Mucosa of gallbladder (tissue), 1 donor: Measurements from ENCODE around the gene FOXP3. TPM values are rescaled to one million over a fixed set of nuclear protein-coding genes. Genes with fewer than 3 reads are reported as not detected.

Experiments used
- DNase-seq: peaks from one replicate; pipeline ENCODE4 v3.0.0-alpha.2; 2020; ENCODE audit warnings: low spot score
- total RNA-seq: library from RNA; stranded (reverse); gene quantifications from one replicate; pipeline ENCODE4 v1.2.1, GENCODE V29; 2021
- donor health status: DM: no; HTN: no; CAD: no.

FOXP3 gene
- total RNA-seq, 1 donor from 2014 or later: 0.09 TPM

GRCh38 chrX:49214996-49215526 is 49.4 kb downstream of the FOXP3 start:
- DNase-seq: no peak

GRCh38 chrX:49214416-49214815 is 50.1 kb downstream of the FOXP3 start:
- no peak for DNase-seq

- DNase-seq: no peak
Observed at GRCh38 chrX:49212861-49213260, 51.6 kb downstream of the FOXP3 start.

GRCh38 chrX:49212209-49212608 is 52.3 kb downstream of the FOXP3 start:
- no peak for DNase-seq

GRCh38 chrX:49211074-49211473 is 53.4 kb downstream of the FOXP3 start:
- DNase-seq: no peak

- DNase-seq: no peak
Observed at GRCh38 chrX:49210406-49210805, 54.1 kb downstream of the FOXP3 start.

- no peak for DNase-seq
Observed at GRCh38 chrX:49209434-49210251, 54.9 kb downstream of the FOXP3 start.

- no peak for DNase-seq
Observed at GRCh38 chrX:49208399-49208798, 56.1 kb downstream of the FOXP3 start.

- DNase-seq: no peak
Observed at GRCh38 chrX:49206543-49206942, 58.0 kb downstream of the FOXP3 start.

- DNase-seq: no peak
Observed at GRCh38 chrX:49205443-49205842, 59.1 kb downstream of the FOXP3 start.

GRCh38 chrX:49204709-49205108 is 59.8 kb downstream of the FOXP3 start:
- DNase-seq: no peak

GRCh38 chrX:49204017-49204416 is 60.5 kb downstream of the FOXP3 start:
- no peak for DNase-seq

- no peak for DNase-seq
Observed at GRCh38 chrX:49203536-49203935, 61.0 kb downstream of the FOXP3 start.

GRCh38 chrX:49202022-49202421 is 62.5 kb downstream of the FOXP3 start:
- no peak for DNase-seq

Other genes with a start within 250 kb of the FOXP3 start
- gene TFE3, start 221.4 kb downstream of the FOXP3 start, total RNA-seq: 59.5 TPM
- 18.8 TPM for gene CCDC120, start 205.7 kb downstream of the FOXP3 start, total RNA-seq
- gene PRAF2, start 190.7 kb downstream of the FOXP3 start, total RNA-seq: 41.8 TPM
- 65.5 TPM for gene WDR45, start 184.8 kb downstream of the FOXP3 start, total RNA-seq
- 22.7 TPM for gene GPKOW, start 141.0 kb downstream of the FOXP3 start, total RNA-seq
- gene MAGIX, start 102.0 kb downstream of the FOXP3 start, total RNA-seq: 18.3 TPM
- 44.0 TPM for gene PLP2, start 92.8 kb downstream of the FOXP3 start, total RNA-seq
- 16.3 TPM for gene PRICKLE3, start 78.3 kb downstream of the FOXP3 start, total RNA-seq
- 1.9 TPM for gene SYP, start 64.5 kb downstream of the FOXP3 start, total RNA-seq
- gene CACNA1F, start 31.4 kb downstream of the FOXP3 start, total RNA-seq: 0.20 TPM
- gene CCDC22, start 29.2 kb downstream of the FOXP3 start, total RNA-seq: 20.0 TPM
- gene PPP1R3F, start 5.1 kb upstream of the FOXP3 start, total RNA-seq: 11.5 TPM
- gene GAGE10, start 38.9 kb upstream of the FOXP3 start, total RNA-seq: not detected
- gene GAGE12J, start 57.3 kb upstream of the FOXP3 start, total RNA-seq: not detected
- 0.63 TPM for gene GAGE13, start 66.9 kb upstream of the FOXP3 start, total RNA-seq